ENCODE measurements around the gene SDHAF2.
A peak's percentile ranks its signal among the peaks of the same experiment; 100 is the strongest.
"Not testable (repeated sequence)": the region's sequence is repeated elsewhere in the genome, so short reads cannot be mapped to it uniquely, and the experiment has no call there.

The SDHAF2 gene

DNA sequence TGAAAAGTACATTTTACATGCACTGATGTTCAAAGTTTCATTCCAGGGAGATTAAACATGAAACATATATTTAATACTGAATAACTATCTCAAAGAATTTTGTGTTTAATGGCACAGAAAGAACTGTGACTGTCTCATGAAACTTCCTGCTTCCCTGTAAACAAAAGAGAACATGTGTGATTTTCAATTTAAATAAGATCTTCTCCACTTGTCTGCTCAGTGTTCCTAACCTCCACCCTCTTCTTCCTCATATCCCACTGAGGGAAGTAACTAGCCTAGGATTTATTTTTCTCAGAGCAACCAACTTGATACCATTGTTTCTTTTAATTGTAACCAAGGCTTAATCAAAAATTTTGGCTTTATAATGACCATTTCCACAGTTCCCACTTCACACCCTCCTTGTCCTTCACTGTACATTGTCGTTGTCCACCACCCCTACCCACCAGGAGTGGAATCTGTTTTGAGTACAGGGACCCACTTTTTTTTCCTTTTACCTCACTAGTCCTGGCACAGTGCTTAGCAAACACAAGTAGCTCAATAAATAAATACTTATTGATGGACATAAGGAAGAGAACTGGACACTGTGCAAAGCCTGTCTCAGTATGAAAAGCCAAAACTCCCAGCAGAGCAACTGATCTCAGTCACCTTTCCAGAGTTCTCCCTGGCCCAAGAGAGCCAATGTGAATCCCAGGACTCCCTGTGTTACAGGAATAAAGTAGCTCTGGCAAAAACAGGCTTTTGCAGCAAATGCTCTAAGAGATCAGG, 4.4 kb upstream of the SDHAF2 start:
- DNase-seq (ENCODE audit: low read depth in 2 of 2) = no peak

DNA sequence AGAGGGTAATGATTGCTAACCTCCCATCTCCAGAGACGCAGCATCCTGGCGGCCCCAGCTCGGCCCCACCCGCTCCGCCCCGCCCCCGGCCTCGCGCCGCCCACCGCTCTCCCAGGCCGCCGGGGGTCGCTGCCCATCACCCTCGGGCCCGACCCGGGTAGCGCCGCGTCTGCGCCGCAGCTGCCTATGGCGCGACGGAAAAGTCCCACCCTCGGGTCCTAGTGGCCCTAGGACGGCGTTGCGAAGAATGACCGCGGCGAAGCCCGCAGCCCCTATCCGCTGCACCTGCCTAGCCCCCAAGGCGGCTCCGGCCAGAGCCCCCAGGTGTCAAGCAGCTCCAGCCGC, 606 bp upstream of the SDHAF2 start:
- peak; percentile 41 to 56 for DNase-seq (ENCODE audit: low read depth in 2 of 2)

- not testable (repeated sequence) for DNase-seq (ENCODE audit: low read depth in 2 of 2)
Measured at GRCh38 chr11:61430839-61431238, 915 bp downstream of the SDHAF2 start.

GRCh38 chr11:61437496-61437895, 7.6 kb downstream of the SDHAF2 start:
- no peak for DNase-seq (ENCODE audit: low read depth in 2 of 2)

GRCh38 chr11:61439615-61440014, 9.7 kb downstream of the SDHAF2 start:
- DNase-seq (ENCODE audit: low read depth in 2 of 2) = no peak

DNA sequence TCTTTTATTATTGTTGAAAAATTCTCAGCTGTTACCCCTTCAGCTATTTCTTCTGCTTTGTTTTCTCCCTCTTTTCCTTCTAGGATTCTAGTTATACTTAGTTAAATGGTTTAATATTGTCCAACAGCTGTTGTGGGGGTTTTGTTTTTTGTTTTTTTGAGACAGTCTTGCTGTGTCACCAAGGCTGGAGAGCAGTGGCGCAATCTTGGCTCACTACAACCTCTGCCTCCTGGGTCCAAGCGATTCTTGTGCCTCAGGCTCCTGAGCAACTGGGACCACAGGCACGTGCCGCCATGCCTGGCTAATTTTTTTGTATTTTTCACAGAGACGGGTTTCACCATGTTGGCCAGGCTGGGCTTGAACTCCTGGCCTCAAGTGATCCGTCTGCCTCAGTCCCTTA, 12.7 kb downstream of the SDHAF2 start:
- DNase-seq (ENCODE audit: low read depth in 2 of 2) = no peak

DNA sequence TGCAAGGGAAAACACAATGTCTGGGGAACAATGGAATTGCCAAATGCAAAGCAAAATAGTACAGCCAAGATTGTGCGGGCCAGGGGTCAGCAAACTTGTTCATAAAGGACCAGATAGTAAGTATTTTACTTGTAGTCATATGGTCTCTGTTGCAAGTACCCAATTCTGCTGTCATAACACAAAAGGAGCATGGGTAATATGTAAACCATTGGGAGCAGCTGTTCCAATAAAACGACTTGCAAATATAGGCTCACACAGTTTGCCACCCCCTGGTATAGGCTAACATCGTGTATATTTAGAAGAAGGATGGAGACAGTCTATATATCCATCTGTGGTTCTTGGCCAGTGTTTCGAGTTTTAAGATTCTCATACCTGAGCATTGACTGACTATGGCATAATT, 15.6 kb downstream of the SDHAF2 start:
- DNase-seq (ENCODE audit: low read depth in 2 of 2) = no peak

DNA sequence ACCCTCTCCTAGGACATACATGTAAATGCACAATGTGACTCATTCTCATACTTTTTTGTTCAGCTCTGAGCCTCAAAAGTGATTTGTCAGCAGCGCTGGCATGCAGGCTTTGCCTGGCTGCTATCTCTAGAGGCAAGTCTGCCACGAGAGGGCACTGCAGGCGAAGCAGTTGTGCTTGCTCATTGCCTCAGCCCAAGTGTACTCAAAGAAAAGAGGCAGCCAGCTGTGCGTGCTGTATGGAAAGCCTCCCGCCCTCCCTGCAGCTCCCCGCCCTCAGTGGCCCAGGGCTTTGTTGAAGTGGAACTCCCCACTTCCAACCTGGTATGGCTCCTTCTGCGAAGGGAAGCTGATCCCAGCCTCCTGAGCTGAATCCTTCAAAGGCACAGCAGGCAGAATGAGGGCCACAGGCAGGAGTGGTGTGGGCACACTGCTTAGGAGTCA, 16.3 kb downstream of the SDHAF2 start:
- DNase-seq (ENCODE audit: low read depth in 2 of 2) = peak; percentile 8 to 39

GRCh38 chr11:61447601-61448551, 18.0 kb downstream of the SDHAF2 start:
- no peak for DNase-seq (ENCODE audit: low read depth in 2 of 2)

DNA sequence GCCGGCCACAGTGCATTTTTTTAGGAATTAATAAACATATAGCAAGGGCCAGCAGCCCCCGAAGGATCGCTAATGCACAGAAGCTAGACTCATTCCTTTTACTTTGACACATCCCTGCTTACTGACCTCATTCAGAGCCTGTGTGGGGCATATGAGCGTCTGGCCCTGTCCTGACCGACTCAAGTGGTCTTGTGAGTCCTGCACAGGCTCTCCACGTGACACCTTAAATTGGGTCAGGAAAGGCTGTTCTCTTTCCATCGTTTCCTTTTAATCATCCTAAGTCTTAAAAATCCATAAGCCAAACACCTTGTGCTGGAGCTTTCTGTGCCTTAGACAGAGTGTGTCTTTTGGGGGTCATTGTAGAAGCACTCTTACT, 18.6 kb downstream of the SDHAF2 start:
- DNase-seq (ENCODE audit: low read depth in 2 of 2) = no peak

DNA sequence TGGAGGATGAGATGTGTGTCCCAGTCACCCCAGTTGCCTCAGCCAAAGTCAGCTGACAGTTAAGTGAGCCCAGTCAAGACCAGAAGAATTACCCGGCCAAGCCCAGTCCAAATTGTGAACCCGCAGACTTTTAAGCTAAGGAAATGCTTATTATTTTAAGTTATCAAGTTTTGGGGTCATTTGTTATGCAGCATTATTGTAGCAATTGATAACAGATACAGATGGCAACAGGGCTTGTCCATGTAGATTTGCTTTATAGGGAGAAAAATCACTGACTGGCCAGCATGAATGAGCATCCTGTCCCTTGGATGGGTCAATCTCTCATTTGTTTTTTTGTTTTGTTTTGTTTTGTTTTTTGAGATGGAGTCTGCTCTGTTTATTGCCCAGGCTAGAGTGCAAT, 22.9 kb downstream of the SDHAF2 start:
- DNase-seq (ENCODE audit: low read depth in 2 of 2) = no peak

GRCh38 chr11:61453695-61454094, 23.8 kb downstream of the SDHAF2 start:
- DNase-seq (ENCODE audit: low read depth in 2 of 2) = no peak

GRCh38 chr11:61454520-61454919, 24.6 kb downstream of the SDHAF2 start:
- DNase-seq (ENCODE audit: low read depth in 2 of 2) = no peak

GRCh38 chr11:61460474-61460881, 30.6 kb downstream of the SDHAF2 start:
- no peak for DNase-seq (ENCODE audit: low read depth in 2 of 2)

DNA sequence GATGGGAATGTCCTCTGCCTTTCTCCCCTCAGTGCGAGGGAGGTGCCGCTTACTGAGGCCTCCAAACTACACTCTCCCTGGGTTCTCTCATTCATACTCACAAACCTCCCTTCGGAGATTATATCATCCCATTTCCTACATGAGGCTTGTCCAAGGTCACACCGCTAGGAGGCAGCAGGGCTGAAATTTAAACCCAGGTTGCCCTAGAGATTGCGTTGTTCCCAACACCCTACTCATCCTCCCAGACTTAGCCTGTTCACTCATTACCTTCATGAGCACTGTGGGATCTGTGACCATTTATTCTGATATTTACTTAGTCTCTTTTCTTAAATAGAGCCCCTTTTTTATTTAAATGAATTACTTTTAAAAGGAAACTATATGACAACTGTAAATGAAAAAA, 31.1 kb downstream of the SDHAF2 start:
- no peak for DNase-seq (ENCODE audit: low read depth in 2 of 2)

DNA sequence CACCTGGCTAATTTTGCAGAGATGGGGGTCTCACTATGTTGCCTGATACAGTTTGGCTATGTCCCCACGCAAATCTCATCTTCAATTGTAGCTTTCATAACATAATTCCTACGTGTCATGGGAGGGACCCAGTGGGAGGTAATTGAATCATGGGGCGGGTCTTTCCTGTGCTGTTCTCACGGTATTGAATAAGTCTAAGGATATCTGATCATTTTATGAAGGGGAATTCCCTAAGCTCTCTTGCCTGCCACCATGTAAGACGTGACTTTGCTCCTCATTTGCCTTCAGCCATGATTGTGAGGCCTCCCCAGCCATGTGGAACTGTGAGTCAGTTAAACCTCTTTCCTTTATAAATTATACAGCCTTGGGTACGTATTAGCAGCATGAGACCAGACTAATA, 37.7 kb downstream of the SDHAF2 start:
- not testable (repeated sequence) for DNase-seq (ENCODE audit: low read depth in 2 of 2)

- DNase-seq (ENCODE audit: low read depth in 2 of 2) = no peak
Measured at GRCh38 chr11:61468002-61468401, 38.1 kb downstream of the SDHAF2 start.

GRCh38 chr11:61472282-61472681, 42.4 kb downstream of the SDHAF2 start:
- no peak for DNase-seq (ENCODE audit: low read depth in 2 of 2)

DNA sequence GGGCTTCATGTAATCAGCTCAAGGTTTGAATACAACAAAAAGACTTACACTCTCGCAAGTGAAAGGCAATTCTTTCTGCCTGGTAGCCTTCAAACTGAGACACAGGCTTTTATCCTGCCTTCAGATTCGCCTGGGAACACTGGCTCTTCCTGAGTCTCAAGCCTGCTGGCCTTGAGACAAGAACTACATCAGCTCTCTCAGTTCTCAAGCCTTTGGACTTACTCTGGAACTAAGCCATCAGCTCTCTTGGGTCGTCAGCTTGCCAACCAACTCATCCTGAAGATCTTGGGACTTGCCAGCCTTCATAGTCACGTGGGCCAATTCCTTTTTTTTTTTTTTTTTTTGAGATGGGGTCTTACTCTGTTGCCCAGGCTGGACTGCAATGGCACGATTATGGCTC, 42.9 kb downstream of the SDHAF2 start:
- DNase-seq (ENCODE audit: low read depth in 2 of 2) = no peak

- no peak for DNase-seq (ENCODE audit: low read depth in 2 of 2)
Measured at GRCh38 chr11:61473370-61474012, 43.6 kb downstream of the SDHAF2 start.

DNA sequence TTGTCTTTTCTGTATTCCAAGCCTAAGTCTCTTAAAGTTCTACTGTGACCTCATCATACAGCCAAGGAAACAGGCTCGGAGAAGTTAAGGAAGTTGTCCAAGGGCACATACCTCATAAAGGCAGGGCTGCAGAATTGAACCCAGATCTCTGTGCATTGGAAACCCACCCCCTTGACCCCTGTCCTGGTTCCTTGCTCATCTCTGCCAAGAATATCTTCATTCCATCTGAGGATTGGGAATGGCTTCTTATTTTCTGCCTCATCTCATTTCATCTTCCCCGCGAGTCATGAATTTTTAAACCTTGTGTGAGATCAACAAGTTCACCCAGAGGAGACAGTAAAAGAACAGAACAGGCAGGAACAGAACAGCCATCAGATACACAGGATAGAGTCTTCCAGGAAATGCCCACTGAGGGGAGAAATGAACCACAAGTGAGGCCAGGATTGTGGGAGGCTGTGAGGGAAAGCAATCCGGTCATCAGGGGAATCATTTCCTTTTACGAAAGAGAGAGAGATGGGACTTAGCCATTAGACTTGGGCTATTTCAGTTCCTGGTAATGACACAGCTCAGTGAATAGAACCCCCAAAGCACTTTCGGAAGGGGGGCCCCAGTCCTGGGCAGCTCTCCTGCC, 44.2 kb downstream of the SDHAF2 start:
- DNase-seq (ENCODE audit: low read depth in 2 of 2) = no peak

DNA sequence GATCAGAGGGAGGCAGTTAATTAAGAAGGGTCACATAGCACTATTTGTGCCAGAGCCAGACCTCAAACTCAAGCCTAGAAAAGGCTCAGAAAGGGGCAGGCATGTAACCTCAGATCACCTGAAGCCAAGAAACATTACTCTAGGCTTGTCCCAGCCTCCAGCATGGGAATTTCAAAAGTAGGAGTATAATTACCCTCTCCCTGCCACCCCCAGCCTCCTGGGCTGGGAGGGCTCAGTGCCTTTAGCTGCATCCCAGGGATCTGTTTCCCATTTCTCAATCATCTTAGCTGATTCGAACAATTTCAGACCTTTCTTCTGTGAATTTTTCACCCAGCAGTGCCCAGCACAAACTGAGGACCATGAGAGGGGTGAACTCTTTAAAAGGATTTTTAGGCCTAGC, 45.5 kb downstream of the SDHAF2 start:
- DNase-seq (ENCODE audit: low read depth in 2 of 2) = no peak
